Stimulated activated CD8-positive, alpha-beta memory T cell treated with anti-CD3 and anti-CD28 coated beads, Interleukin-4, amount 100 ng/mL, for 24 hours (primary cell): ENCODE measurements around the gene VEGFA.

Source experiments
- DNase-seq: peaks from one replicate; pipeline ENCODE4 v3.0.0-alpha.2; 2020; ENCODE audit warnings: low read depth

VEGFA gene

GRCh38 chr6:43785220-43785752 lies 15.3 kb downstream of the VEGFA start:
- no peak for DNase-seq

- no peak for DNase-seq
Measured at GRCh38 chr6:43785904-43786303, 15.9 kb downstream of the VEGFA start.

- no peak for DNase-seq
Measured at GRCh38 chr6:43786664-43787329, 16.8 kb downstream of the VEGFA start.

GRCh38 chr6:43788301-43788700 lies 18.3 kb downstream of the VEGFA start:
- no peak for DNase-seq

GRCh38 chr6:43789447-43789846 lies 19.4 kb downstream of the VEGFA start:
- DNase-seq, result no peak

GRCh38 chr6:43790031-43790430 lies 20.0 kb downstream of the VEGFA start:
- no peak for DNase-seq

- no peak for DNase-seq
Measured at GRCh38 chr6:43791745-43792422, 21.9 kb downstream of the VEGFA start.

- DNase-seq, result no peak
Measured at GRCh38 chr6:43793154-43793874, 23.3 kb downstream of the VEGFA start.

GRCh38 chr6:43793875-43794242 lies 23.8 kb downstream of the VEGFA start:
- no peak for DNase-seq

GRCh38 chr6:43795421-43795820 lies 25.4 kb downstream of the VEGFA start:
- no peak for DNase-seq

- no peak for DNase-seq
Measured at GRCh38 chr6:43796168-43796567, 26.2 kb downstream of the VEGFA start.

- no peak for DNase-seq
Measured at GRCh38 chr6:43796903-43797890, 27.2 kb downstream of the VEGFA start.

- no peak for DNase-seq
Measured at GRCh38 chr6:43797919-43798318, 27.9 kb downstream of the VEGFA start.

GRCh38 chr6:43798688-43799444 lies 28.9 kb downstream of the VEGFA start:
- no peak for DNase-seq

- no peak for DNase-seq
Measured at GRCh38 chr6:43799551-43800297, 29.7 kb downstream of the VEGFA start.

GRCh38 chr6:43800298-43800623 lies 30.2 kb downstream of the VEGFA start:
- DNase-seq, result no peak

- no peak for DNase-seq
Measured at GRCh38 chr6:43800746-43801494, 30.9 kb downstream of the VEGFA start.

GRCh38 chr6:43801495-43802181 lies 31.6 kb downstream of the VEGFA start:
- DNase-seq, result no peak
